HG02623 (cell line): ENCODE data around the gene C16orf54.
"Not testable (repeated sequence)": the region's sequence is repeated elsewhere in the genome, so short reads cannot be mapped to it uniquely, and the experiment has no call there.

ENCODE experiments used
- ATAC-seq: cut with Tn5 transposase; IDR thresholded peaks from one replicate; pipeline ENCODE4 v1.9.1; 2021; ENCODE audit warnings: moderate library complexity; ENCODE audit not compliant: unreplicated experiment

Gene C16orf54

DNA sequence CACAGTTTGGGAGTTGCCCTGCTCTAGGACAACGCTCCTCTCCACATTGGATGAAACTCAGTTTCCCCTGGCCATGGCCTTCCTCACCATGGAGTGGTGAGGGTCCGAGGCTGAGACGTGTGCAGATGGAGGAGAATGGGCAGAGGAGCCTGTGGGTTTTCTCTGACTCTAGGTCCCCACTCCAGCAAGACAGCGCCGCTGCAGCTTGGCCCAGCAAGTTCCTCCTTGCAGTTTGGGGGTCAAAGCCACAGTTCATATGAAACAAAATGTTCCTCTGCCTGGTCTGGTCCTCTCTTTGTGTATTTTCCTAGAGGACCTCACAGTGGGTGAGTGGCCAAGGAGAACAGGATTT is 2.3 kb downstream of the C16orf54 start:
- ATAC-seq = no peak

DNA sequence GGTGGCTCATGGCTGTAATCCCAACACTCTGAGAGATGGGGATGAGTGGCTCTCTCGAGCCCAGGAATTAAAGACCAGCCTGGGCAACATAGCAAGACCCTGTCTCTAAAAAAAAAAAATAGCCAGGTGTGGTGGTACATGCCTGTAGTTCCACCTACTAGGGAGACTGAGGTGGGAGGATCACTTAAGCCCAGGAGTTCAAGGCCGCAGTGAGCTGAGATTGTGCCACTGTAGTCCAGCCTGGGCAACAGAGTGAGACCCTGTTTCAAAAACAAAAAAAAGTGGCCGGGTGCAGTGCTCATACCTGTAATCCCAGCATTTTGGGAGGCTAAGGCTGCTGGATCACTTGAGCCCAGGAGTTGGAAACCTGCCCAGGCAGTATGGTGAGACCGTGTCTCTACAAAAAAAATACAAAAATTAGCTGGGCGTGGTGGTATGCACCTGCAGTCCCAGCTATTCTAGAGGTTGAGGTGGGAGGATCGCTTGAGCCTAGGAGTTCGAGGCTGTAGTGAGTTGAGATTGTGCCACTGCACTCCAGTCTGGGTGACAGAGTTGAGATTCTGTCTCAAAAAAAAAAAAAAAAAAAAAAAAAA is 3.0 kb downstream of the C16orf54 start:
- ATAC-seq = no peak

DNA sequence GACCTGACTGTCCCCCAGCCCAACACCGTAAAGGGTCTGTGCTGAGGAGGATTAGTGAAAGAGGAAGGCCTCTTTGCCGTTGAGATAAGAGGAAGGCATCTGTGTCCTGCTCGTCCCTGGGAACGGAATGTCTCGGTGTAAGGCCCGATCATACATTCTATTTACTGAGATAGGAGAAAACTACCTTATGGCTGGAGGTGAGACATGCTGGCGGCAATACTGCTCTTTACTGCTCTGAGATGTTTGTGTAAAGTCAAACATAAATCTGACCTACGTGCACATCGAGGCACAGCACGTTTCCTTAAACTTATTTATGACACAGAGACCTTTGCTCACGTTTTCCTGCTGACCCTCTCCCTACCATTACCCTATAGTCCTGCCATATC is 5.2 kb downstream of the C16orf54 start:
- not testable (repeated sequence) for ATAC-seq

DNA sequence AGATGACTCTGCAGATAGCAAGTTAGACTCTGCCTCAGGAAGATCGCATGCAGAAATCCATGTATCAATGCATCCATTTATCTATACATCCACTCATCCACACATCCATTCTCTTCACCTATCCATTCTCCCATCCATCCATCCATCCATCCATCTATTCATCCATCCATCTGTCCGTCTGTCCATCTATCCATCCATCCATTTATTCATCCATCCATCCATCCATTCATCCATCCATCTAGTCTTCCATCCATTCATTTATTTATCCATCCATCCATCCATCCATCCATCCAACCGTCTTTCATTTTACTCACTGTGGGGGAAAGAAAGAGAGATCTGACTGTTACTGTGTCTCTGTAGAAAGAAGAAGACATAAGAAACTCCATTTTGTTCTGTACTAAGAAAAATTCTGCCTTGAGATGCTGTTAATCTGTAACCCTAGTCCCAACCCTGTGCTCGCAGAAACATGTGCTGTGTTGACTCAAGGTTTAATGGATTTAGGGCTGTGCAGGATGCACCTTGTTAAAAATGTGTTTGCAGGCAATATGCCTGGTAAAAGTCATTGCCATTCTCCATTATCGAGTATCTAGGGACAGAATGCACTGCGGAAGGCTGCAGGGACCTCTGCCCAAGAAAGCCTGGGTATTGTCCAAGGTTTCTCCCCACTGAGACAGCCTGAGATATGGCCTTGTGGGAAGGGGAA is 5.7 kb downstream of the C16orf54 start:
- not testable (repeated sequence) for ATAC-seq

DNA sequence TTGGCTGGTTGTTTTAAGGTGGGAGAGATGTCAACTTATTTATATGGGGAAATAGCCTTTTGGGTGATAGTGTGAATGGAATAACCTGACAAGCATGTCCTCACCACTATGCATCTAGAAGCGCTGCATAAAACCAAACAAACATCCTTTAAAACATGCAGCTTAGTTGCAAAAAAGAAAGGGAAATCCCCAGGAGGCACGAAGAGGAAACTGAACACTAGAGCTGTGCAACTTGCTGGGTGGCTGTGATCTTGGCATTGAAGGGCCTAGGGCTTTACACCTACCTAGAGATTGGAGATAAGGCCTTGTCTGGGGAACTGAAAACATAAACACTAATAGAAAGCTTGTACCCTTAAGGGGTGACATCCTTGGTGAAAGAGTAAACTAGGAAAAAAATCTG is 7.3 kb downstream of the C16orf54 start:
- no peak for ATAC-seq

DNA sequence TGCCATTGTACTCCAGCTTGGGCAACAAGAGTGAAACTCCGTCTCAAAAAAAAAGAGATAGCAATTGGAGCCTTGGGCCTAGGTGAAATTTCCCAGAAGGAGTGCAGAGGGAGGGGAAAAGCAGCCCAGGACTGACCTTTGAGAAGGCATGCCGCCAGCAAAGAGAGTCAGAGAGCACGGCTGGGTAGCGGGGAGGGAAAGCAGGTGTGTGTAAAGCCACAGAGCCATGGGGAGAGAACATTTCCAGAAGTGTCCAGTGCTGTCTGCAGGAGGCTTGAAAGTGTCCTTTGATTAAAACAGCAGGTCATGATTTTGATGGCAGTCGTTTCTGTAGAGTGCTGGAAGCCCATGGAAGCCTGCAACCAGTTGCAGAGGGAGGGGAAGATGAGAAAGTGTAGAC is 8.1 kb downstream of the C16orf54 start:
- ATAC-seq = no peak

- ATAC-seq = no peak
Measured at GRCh38 chr16:29736764-29737163, 9.0 kb downstream of the C16orf54 start.

- ATAC-seq = no peak
Measured at GRCh38 chr16:29736112-29736511, 9.7 kb downstream of the C16orf54 start.

DNA sequence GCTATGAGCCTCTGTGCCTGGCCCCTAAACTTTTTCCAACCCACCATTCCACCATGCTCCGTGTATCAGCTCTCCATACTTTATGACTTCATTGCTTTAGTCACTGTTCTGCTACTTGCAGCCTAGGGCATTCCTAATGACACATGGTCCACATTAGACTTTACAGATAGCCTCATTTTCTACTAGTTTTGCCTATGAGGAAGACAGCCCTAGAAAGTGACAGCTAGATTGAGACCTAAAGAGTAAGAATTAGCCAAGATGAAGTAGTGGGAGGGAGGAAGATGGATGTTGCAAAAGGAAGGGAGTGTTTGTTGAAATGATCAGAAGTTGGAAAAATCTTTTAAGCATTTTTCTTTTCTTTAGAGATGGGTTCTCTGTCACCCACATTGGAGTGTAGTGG is 11.0 kb downstream of the C16orf54 start:
- no peak for ATAC-seq

- ATAC-seq = not testable (repeated sequence)
Measured at GRCh38 chr16:29731768-29732601, 13.8 kb downstream of the C16orf54 start.

DNA sequence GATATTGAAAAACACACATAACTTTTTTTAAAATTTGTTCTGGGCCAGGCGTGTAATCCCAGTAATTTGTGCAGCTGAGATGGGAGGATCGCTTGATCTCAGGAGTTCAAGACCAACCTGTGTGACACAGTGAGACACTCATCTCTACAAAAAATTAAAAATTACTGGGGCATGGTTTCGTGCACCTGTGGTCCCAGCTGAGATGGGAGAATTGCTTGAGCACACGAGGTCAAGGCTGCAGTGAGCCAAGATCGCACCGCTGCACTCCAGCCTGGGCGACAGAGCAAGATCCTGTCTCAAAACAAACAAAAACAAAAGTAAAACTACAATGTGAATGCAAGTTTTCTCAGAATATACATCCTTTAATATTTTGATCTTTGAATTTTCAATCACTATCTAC is 15.1 kb downstream of the C16orf54 start:
- no peak for ATAC-seq

DNA sequence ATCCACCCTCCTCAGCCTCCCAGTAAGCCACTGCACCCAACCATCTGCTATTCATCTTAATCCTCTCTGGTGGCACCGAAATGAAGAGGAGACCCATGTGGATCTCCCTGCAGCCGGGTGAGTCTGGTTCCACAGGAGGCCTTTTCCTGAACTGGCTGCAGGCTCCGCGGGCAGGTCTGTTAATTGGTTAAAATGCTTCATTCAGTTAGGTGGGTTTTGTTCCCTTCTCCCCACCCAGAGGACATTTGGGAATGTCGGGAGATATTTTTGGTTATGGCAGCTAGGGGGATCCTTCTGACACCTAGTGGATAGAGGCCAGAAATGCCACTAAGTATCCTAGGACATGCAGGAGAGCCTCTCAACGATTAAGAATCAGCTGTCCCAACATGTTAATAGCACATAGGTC is 16.7 kb downstream of the C16orf54 start:
- ATAC-seq = no peak

GRCh38 chr16:29727452-29727851 is 18.3 kb downstream of the C16orf54 start:
- no peak for ATAC-seq

- no peak for ATAC-seq
Measured at GRCh38 chr16:29726845-29727377, 18.9 kb downstream of the C16orf54 start.

DNA sequence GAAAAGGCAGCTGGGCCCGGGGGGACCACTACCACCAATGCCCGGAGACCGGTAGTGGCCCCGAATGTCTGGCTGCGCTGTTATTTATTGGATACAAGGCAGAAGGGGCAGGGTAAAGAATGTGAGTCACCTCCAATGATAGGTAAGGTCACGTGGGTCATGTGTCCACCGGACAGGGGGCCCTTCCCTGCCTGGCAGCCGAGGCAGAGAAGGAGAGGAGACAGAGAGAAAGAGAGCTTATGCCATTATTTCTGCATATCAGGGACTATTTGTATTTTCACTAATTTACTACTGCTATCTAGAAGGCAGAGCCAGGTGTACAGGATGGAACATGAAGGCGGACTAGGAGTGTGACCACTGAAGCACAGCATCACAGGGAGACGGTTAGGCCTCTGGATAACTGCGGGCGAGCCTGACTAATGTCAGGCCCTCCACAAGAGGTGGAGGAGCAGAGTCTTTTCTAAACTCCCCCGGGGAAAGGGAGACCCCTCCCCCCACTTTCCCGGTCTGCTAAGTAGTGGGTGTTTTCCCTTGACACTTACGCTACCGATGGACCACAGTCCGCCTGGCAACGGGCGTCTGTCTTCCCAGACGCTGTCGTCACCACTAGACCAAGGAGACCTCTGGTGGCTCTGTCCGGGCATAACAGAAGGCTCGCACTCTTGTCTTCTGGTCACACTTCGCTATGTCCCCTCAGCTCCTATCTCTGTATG is 24.5 kb downstream of the C16orf54 start:
- not testable (repeated sequence) for ATAC-seq

GRCh38 chr16:29720703-29721102 is 25.1 kb downstream of the C16orf54 start:
- ATAC-seq = no peak

DNA sequence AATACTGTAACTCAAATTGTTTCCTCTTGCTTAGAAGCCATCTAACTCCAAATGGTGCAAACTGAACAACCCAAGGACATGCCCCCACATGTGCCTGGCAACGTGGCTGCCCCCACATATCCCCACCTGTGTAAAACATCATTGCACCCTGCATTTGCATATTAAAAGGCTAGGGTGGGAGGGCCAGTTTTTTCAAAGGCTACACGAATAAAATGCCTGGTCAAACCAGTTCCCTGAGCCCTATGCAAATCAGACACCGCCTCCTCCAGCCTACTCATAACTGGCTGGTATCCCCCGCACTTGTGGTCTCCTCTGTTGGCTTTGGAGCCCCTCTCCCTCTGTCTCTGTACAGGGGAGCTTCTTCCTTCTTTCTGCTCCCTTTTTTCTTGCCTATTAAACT is 26.7 kb downstream of the C16orf54 start:
- no peak for ATAC-seq

DNA sequence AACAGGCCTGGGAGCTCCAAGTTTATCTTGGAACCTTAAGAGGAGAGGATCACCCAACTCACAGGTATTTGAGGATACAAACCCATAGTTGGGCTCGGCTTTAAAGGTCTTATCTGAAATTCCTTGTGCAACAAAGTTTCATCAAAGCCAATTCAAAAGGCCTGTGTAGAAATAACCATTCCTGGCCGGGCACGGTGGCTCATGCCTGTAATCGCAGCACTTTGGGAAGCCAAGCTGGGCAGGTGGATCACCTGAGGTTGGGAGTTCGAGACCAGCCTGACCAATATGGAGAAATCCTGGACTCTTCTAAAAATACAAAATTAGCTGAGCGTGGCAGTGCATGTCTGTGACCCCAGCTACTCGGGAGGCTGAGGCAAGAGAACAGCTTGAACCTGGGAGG is 28.7 kb downstream of the C16orf54 start:
- ATAC-seq = no peak

GRCh38 chr16:29714972-29715371 is 30.8 kb downstream of the C16orf54 start:
- ATAC-seq = no peak

DNA sequence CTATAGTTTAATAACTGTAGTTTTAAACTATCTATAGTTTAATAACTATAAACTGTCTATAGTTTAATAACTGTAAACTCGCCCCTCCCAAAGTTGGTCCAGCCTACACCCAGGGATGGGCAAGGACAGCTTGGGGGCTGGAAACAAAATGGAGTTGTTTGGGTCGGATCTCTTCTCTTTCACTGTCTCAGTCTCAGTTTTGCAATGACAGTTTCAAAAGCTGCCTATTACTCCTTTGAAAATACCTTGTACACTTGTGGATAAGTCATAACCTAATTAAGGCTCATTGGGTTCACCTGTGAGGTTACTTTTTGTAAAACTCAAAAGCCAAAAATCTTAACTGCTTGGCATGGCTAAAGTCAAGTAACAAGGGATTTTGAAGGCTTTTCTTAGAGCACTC is 31.4 kb downstream of the C16orf54 start:
- no peak for ATAC-seq

DNA sequence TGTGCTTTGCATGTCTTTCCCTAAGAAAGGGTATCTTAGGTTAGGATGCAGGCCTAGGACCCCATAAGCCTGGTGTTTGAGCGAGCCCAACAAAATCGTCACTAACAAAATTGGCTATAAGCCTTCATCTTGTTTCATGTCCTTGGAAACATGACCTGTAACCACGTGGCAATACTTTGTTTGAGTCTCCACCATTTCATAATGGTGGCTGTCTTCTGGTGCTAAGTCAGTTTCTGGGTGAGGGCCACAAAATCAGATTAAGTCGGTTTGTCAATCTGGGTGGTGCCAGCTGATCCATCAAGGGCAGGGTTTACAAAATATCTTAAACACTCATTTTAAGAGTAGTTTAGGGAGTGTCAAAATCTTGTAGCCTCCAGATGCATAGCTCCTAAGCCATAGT is 33.0 kb downstream of the C16orf54 start:
- no peak for ATAC-seq
